HG03025 (cell line): ENCODE data around the gene EPHA10.
"Not testable (repeated sequence)": the region's sequence is repeated elsewhere in the genome, so short reads cannot be mapped to it uniquely, and the experiment has no call there.

ENCODE experiments used
- ATAC-seq: cut with Tn5 transposase; IDR thresholded peaks from one replicate; pipeline ENCODE4 v1.9.1; 2021; ENCODE audit warnings: mild to moderate bottlenecking, moderate library complexity; ENCODE audit not compliant: unreplicated experiment, low FRiP score

The EPHA10 gene

GRCh38 chr1:37738619-37739018 is 26.3 kb downstream of the EPHA10 start:
- ATAC-seq, result not testable (repeated sequence)

- ATAC-seq, result not testable (repeated sequence)
Measured at GRCh38 chr1:37737975-37738374, 26.9 kb downstream of the EPHA10 start.

GRCh38 chr1:37734629-37735591 is 30.0 kb downstream of the EPHA10 start:
- no peak for ATAC-seq

DNA sequence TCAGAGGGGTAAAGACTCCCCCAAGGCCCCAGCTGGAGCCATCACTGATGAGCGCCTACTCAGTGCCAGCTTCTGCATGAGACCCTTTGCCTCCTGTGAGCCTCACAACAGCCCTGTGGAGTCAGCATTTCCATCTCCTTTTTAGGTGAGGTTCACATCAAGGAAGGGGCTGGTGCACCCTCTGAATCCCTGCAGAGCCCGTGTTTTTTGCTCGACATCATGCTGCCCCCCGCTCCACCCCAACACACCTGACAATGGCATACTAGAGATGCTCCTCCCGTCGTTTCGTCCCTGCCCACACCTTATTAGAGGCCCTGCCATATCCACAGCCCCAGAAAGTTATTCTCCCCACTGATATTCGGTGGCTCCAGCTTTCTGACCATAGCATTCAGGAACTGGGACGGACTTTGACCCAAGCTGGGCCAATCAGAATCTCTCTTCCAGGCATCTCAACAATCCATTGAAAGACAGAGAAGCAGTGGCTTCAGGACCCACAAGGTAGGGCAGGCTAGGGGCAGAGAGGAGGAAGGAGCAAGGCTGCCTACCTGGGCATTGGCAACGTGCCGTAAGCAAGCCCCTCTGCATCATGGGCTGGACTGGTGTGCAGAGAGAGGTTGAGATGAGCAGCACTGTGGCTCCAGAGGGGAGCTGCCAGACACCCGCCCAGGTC is 32.7 kb downstream of the EPHA10 start:
- no peak for ATAC-seq

- ATAC-seq, result no peak
Measured at GRCh38 chr1:37731312-37732019, 33.5 kb downstream of the EPHA10 start.

- ATAC-seq, result no peak
Measured at GRCh38 chr1:37730376-37730775, 34.5 kb downstream of the EPHA10 start.

- ATAC-seq, result no peak
Measured at GRCh38 chr1:37728416-37728815, 36.5 kb downstream of the EPHA10 start.

DNA sequence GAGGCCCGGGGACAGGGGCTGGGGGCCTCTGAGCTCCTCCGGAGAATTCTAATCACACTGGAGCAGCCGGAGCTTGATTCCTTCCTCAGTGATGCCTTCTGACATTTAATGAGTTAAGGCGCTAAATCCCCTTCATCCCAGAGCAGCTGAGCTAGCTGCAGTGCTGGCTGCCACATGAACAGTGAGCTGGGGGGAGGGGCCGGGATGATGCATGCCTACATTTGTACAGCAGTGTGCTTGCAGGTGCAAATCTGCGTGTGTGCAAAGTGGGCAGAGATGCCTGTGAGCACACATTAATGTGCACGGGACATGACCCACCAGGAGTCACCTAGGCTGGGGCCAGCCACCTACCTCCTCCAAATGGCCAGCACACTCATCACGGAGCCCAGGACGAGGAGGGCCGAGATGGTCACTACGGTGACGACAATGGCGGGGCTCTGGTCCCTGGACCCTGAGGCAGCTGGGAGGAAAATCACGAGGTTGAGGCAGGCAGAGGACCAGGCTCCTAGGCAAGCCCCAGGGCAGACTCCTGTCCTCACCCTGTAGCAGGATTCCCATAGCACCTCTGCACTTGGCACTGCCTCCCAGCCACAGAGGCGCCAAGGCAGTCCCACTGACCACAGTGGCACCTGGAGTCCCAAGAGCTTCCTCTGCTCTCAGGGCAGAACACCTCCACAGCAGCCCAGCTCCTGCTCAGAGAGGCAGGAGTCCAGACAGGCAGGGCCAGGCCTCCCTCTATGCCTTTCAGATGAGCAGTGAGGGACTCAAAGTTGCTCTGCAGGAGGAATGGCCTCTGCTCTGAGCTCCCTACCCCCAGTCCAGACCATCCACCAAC is 38.0 kb downstream of the EPHA10 start:
- ATAC-seq, result no peak

- no peak for ATAC-seq
Measured at GRCh38 chr1:37725851-37726613, 38.9 kb downstream of the EPHA10 start.

- no peak for ATAC-seq
Measured at GRCh38 chr1:37724575-37724974, 40.3 kb downstream of the EPHA10 start.

DNA sequence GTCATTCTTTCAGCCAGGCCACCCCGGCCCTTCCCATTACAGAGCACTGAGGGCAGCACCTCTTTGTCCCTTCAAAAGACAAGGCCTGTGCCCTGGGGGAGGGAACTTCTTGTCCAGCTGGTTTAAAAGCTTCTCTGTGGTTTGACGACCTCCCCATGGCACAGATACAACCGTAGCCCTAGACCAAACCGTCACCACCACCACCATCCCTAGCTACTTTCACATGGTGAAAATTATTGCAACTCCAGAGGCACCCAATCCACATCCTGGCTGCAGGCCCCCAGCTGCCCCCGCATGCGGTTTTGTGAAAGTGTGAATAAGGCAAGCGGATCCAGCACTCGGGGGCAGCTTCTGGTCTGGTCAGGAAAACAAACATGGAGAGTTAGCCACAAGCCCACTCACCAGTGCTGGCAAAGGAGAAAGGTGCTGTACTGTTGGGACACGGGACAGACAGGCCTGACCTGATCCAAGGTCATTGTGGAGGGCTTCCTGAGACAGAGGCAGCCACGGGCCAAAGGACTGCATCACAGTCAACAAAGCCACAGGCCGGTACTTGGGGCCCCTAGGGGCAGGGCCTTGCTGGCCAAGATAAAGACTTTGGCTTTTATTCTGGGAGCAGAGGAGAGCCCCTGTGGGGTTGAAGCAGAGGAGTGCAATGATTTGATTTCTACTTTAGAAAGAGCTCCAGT is 41.4 kb downstream of the EPHA10 start:
- ATAC-seq, result no peak

GRCh38 chr1:37723072-37723389 is 41.9 kb downstream of the EPHA10 start:
- no peak for ATAC-seq

GRCh38 chr1:37722181-37723071 is 42.5 kb downstream of the EPHA10 start:
- ATAC-seq, result no peak

DNA sequence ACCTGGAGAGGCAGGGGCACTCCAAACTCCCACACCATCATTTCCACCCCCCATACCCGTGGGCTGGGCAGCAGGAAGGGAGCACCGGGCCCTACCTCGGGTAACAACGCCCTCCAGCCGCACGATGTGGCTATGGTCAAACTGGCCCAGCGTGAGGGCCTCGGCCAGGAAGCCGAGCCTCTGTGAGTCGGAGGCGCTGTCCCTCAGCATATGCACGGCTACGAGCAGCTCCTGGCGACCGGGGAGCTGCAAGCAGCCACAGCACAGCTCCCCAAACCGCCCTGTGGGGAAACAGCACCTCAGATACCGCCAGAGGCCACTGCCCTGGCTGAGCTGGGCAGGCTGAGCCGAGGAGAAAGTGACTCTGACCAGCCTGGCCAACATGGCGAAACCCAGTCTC is 43.4 kb downstream of the EPHA10 start:
- no peak for ATAC-seq

- ATAC-seq, result no peak
Measured at GRCh38 chr1:37720231-37721130, 44.4 kb downstream of the EPHA10 start.

- no peak for ATAC-seq
Measured at GRCh38 chr1:37719572-37720195, 45.2 kb downstream of the EPHA10 start.
